ENCODE data around the gene TMPRSS9. TPM values are rescaled to one million over a fixed set of nuclear protein-coding genes. Genes with fewer than 3 reads are reported as not detected.

The TMPRSS9 gene
- not detected for total RNA-seq
- long read RNA-seq, partial matches to known transcripts = 0 of 5 reads
- long read RNA-seq, other reads (novel, unspliced or antisense) = 5 of 5 reads

DNA sequence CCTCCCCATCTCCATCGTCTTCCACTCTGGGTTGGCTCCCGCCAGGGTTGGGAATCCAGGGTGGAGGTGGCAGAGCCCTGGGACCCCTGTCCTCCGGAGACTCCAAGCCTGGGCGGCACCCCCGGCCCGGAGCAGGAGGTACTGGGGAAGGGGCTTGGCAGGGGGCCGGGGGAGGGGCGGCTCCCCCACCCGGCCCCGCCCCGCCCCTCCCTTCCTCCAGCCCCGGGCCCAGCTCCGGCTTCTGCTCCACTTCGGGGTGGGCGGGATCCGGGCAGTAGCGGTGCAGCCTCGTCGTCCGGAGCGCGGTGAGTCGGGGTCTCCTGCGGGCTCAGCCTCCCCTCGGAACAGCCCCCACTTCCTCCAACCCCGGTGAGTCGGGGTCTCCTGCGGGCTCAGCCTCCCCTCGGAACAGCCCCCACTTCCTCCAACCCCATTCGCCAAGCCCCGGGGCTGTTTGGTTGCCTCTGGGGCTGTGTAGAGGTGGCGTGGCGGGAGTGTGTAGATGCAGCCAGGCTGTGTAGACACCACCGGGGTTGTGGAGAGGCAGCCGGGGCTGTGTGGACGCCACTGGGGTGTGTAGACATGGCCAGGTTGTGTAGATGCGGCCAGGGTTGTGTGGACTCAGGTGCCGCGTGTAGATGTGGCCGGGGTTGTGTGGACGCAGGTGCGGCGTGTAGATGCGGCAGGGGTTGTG lies at the start of gene TMPRSS9:
TSS of gene TMPRSS9 (plus strand) at position 274 of the 694 bp plus-strand sequence. CDS start 29,521 bp downstream, outside the sequence.
- TF ChIP-seq CTCF (IDR thresholded peaks at IDR 0.05; ENCODE audit: borderline replicate concordance) = no peak
- DNase-seq = no peak
- no peak within 1 kb of the TSS for H3K27ac ChIP-seq (replicated peaks)
- no peak within 1 kb of the TSS for H3K4me3 ChIP-seq
- peaks cover 4% of the 10 kb centered on the region for H3K4me1 ChIP-seq
- H3K36me3 ChIP-seq = no peaks in the 10 kb centered on the region
- H3K9me3 ChIP-seq (replicated peaks) = no peaks in the 10 kb centered on the region
- H3K27me3 ChIP-seq (ENCODE audit: low read depth) = peaks cover 53% of the 10 kb centered on the region
- intact Hi-C loops (cut with micrococcal nuclease) = no loop called here

DNA sequence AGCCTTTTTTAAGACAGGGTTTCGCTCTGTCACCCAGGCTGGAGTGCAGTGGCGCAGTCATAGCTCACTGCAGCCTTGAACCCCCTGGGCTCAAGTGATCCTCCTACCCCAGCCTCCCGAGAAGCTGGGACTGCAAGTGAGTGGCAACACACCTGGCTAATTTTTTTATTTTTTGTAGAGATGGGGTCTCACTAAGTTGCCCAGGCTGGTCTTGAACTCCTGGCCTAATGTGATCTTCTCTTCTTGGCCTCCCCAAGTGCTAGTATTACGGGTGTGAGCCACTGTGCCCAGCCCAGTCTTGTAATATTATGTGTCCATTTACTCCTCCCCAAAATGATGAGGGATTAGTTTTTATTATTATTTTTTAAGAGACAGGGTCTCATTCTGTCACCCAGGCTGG lies 49.0 kb upstream of the TMPRSS9 start:
- peaks cover 80% of the 10 kb centered on the region for H3K27me3 ChIP-seq (ENCODE audit: low read depth)
- peaks cover 14% of the 10 kb centered on the region for H3K9me3 ChIP-seq (replicated peaks)
- TF ChIP-seq CTCF (IDR thresholded peaks at IDR 0.05; ENCODE audit: borderline replicate concordance) = no peak
- no peak overlapping the region for H3K27ac ChIP-seq (replicated peaks)
- H3K4me1 ChIP-seq = peaks cover 9% of the 10 kb centered on the region
- intact Hi-C loops (cut with micrococcal nuclease) = no loop called here
- H3K4me3 ChIP-seq = no peak overlapping the region
- no peak for DNase-seq
- no peaks in the 10 kb centered on the region for H3K36me3 ChIP-seq

DNA sequence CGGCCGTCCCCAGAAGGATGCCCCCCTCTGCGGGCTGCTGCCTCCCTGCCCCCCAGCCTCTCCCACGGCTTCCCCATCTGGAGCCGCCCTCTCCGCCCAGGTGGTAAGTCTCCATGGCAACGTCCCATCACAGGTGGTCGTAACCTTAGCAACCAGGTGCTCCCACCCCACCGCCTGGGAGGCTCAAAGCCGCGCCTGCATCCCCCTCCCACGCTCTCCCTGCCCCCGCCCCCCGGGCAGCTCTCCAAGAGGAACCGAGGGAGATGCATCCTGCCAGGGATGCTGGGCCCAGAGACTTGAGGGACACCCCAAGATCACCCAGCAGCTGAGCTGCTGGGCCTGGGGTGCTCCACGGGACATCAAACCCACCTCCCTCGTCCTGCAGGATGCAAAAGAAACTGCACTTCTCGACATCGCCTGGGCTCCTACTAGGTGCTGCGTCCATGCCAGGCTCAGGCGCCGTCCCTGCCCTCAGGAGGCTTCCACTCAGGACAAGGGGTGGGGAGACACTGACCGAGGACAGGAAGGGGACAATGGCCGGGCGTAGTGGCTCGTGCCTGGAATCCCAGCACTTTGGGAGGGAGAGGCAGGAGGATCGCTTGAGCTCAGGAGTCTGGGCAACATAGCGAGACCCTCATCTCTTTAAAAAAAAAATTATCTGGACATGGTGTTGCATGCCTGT lies 47.1 kb upstream of the TMPRSS9 start:
- peaks cover 14% of the 10 kb centered on the region for H3K9me3 ChIP-seq (replicated peaks)
- H3K27ac ChIP-seq (replicated peaks) = no peak overlapping the region
- peaks cover 62% of the 10 kb centered on the region for H3K27me3 ChIP-seq (ENCODE audit: low read depth)
- H3K36me3 ChIP-seq = no peaks in the 10 kb centered on the region
- no peak for DNase-seq
- no peak for TF ChIP-seq CTCF (IDR thresholded peaks at IDR 0.05; ENCODE audit: borderline replicate concordance)
- intact Hi-C loops (cut with micrococcal nuclease) = no loop called here
- H3K4me1 ChIP-seq = peaks cover 7% of the 10 kb centered on the region
- no peak overlapping the region for H3K4me3 ChIP-seq

GRCh38 chr19:2315121-2315817 lies 44.8 kb upstream of the TMPRSS9 start:
- no peak for TF ChIP-seq CTCF (IDR thresholded peaks at IDR 0.05; ENCODE audit: borderline replicate concordance)
- no peak for DNase-seq
- H3K27me3 ChIP-seq (ENCODE audit: low read depth) = peaks cover 39% of the 10 kb centered on the region
- no peak overlapping the region for H3K4me3 ChIP-seq
- H3K27ac ChIP-seq (replicated peaks) = no peak overlapping the region
- peaks cover 17% of the 10 kb centered on the region for H3K4me1 ChIP-seq
- H3K36me3 ChIP-seq = no peaks in the 10 kb centered on the region
- intact Hi-C loops (cut with micrococcal nuclease) = no loop called here
- peaks cover 14% of the 10 kb centered on the region for H3K9me3 ChIP-seq (replicated peaks)

DNA sequence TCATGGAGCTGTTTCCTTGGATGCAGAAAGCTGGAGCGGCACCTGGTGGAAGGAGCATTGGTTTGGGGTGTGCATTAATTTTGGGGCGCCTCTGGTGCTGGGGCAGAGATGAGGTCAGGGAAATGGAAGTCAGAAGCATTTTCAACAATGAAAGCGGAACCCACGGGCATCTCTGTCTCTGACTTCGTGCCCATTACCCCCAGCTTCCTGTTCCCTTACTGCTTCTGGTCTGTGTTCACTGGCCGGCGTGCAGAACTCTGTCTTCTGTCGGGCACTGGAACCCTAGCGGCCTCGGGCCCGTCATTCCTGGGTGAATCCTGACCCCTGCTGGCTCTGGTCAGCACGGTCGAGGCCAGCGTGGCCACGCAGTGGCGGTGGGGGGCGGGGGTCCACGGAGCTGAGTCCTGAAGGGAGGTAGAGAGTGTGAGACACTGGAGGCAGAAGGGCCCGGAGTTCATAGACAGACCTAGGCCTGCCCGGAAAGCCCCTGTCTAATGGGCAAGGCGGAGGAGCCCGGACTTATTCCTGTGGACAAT lies 44.2 kb upstream of the TMPRSS9 start:
- H3K4me1 ChIP-seq = peaks cover 17% of the 10 kb centered on the region
- no peaks in the 10 kb centered on the region for H3K36me3 ChIP-seq
- H3K4me3 ChIP-seq = no peak overlapping the region
- TF ChIP-seq CTCF (IDR thresholded peaks at IDR 0.05; ENCODE audit: borderline replicate concordance) = peak; percentile 74
- H3K9me3 ChIP-seq (replicated peaks) = peaks cover 14% of the 10 kb centered on the region
- DNase-seq = peak; percentile 61
- intact Hi-C loops (cut with micrococcal nuclease) = no loop called here
- no peak overlapping the region for H3K27ac ChIP-seq (replicated peaks)
- H3K27me3 ChIP-seq (ENCODE audit: low read depth) = peaks cover 33% of the 10 kb centered on the region
